Stimulated activated CD4-positive, alpha-beta T cell treated with anti-CD3 and anti-CD28 coated beads, Interleukin-12 subunit alpha, Interleukin-12 subunit beta, amount 100 ng/mL, for 48 hours (primary cell): ENCODE data around the gene PTPN3.

Experiments
- DNase-seq, 3 donors: peaks; one replicate each; pipeline ENCODE4 v3.0.0-alpha.2; 2020; ENCODE audit warnings: low read depth in 2 of 3, low spot score in 1 of 3

The PTPN3 gene

DNA sequence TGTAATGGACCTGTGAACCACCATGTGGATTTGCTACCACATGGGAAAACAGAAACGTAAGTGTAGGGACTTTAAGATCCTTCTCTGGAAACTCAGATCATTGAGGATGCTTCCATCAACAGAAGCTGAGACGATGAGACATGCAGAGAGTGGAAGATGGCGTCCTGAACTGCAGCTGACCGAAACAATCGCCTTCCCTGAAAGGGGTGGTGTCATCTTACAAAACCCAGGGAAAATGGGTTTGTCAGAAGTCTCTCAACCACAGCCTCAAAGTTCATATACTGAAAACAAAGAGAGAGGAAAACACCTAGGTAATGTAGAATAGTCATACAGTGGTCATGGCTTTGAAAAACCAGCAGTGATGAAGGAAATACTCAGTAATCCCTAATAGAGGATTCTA, 6.6 kb upstream of the PTPN3 start:
- DNase-seq, result no peak

DNA sequence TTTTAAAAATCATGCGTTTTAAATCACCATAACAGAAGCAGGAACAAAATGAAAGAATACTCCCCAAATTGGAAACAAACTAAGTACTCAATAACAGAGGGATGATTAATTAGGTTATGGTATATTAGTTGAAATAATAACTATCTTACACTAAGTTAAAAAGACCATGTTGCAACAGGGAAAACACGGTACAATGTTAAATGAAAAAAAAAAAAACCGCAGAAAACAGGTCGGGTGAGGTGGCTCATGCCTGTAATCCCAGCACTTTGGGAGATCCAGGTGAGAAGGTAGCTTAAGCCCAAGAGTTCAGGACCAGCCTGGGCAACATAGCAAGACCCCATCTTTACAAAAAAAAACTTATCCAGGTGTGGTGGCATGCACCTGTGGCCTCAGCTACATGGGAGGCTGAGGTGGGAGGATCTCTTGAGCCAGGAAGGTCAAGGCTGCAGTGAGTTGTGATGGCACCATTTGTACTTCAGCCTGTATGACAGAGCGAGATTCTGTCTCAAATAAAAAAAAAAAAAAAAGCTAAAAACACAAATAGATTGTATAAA, 2.4 kb upstream of the PTPN3 start:
- DNase-seq, result no peak

DNA sequence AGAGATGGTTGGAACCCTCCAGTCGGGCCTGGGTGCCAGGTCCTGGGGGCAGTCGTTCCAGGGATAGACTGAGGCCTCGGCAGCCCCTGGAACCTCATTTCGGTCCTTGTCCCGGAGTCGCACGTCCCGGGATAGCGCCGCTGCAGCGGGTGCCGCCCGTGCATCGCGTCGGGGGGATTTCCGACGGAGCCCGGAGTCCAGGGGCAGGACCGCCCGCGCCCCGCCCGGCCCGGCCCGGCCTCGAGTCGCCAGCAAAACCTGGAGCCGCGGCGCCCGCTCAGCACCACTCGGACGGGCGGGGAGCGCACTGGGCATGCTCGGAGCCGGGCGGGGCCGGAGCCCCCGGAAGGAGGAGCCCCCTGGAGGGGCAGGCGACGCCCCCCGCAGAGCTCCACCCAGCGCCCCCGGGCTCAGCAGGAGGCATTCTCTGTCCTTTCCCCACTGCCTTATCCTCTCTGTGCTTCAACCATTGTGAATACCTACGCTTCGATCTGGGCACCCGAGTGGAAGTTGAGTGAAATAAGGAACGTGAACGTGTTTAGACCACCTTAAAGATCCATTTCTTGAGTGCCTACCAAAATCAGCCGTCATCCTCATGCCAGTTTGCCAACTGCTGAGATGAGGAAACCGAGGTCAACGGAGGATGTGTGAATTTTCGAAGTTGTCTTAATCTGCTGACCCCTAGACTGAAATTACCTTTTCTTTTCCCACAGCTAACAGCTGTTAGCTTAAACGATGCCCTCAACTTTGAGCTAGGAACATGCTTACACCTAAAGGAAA, 1.7 kb upstream of the PTPN3 start:
- no peak for DNase-seq

DNA sequence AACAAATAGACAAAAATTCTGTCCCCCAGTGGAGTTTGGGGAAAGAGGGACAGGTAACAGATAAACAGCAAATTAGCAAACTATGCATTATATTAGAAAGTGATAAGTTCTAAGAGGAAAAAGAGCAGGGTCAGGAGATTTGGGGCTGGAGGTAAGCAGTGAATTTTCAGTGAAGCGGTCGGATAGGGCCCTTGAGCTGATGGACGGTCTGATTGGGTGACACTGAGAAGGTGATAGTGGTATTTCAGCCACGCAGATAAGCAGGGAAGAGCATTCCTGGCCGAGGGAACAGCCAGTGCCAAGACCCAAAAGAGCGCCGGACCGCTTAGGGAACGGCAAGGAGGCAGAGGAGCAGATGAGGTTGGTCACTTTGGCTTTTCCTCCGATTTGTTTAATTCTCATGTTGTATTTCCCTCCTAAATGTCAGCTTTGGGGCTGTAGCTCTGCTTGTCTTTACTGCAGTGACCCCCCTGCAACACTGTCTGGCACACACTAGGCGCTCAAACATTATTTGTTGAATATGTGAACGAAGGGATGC, 1.1 kb upstream of the PTPN3 start:
- no peak for DNase-seq

DNA sequence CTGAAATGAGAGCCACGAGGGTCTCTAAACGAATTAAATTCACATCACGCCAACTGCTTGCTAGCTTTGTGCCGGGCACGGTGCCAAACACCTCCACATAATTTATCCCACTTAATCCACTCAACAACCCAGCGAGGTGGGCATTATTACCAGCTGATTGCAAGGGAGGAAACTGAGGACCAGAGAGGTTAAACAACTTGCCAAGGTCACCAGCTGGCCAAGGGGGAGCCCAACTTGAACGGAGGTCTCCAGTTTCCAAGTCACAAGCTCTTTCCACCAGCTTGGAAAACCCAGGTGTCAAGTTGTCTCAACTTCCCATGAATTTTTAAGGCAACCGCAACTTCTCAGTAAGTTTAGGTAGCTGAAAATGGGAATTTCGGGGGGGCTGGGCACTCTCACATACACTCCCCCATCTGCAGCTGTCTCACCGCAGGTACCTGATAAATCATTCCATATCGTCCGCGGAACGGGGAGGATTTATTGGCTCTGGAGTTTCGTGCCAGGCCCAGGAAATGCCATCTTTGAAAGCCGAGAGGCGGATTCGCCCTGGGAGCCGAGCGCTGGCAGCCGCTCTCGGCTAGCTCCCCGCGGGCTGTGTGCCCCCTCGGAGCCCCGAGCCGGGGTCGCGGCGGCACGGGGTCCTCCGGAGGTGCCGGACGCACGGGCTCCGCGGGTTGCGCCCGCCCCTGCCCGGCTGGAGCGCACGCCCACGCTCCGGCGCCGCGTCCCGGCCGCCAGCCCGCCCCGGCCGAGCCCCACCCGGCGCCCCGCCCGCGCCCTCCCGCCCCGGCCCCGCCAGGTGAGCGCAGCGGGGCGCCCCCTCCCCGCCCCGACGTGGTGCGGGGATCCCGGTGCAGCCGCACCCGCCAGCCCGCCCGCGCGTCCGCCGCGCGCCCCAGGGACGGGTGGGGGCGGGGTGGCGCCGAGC, 617 bp downstream of the PTPN3 start:
- DNase-seq, result no peak

DNA sequence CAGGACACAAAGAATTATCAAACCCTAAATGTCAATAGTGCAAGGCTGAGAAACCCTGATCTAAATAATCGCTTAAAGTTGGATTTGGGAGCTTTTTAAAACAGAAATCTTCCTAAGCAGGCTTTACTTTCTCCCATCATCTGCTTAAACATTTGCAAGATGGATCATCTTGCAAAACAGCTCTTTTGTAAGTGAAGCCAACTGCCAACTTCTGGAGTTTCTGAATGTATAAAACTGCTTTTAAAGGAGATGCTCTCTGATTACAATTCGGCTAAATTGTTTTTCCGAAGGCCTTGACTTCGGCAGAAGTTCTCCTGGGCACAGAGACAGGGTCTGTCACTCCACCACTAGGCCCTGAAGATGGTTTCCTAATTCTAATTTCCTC, 1.3 kb downstream of the PTPN3 start:
- DNase-seq, result no peak

DNA sequence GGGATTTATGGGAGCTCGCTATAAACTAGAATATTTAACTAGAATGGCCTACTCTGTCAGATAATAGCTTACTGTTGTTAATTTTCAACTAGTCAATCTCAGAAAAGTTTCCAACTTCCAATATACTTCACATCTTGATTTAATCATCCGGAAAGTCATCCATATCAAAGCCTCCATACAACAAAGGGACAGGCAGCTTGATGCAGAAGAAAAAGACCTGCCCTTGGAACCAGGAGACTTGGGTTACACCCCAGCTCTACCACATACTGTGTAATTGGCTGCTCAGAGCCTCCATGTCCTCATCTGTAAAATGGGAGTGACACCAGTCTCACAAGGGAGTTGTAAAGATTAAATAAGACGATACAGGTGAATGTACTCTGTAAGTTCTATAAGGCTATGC, 1.9 kb downstream of the PTPN3 start:
- no peak for DNase-seq

DNA sequence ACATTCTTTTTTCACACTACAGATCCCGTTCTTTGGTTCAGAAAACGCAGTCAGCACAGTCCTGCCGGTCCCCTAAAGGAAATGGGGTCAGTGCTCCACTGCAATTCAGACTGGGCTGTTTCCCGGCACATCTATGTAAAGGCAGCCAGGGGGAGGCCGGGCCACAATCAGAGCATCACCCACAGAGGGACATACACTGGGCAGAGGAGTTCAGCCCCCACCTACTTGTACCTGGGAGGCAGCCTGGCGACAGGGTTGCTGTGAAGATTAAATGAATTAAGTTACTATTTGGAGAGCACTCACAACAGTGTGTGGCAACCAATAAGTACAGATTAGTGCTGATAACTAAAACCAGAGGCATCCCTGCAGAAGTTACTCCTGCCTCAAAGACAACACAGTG, 4.5 kb downstream of the PTPN3 start:
- no peak for DNase-seq

DNA sequence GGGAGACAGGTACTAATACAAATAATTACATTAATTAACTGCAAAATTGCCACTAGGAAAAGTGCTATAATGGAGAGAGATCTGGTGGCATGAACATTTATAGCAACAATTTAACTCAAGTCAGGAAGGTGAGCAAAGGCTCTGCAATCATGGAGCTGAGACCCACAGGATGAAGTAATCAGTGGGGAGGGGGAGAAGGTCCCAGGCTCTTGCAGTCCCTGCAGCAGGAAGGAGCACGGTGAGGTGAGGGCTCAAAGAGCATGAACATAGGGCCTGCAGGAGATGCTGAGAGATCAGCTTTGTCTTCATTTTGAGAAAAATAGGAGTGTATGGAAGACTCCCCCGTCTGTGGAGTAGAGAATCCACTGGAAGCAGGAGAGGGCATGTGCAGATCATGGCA, 6.5 kb downstream of the PTPN3 start:
- DNase-seq, result no peak

DNA sequence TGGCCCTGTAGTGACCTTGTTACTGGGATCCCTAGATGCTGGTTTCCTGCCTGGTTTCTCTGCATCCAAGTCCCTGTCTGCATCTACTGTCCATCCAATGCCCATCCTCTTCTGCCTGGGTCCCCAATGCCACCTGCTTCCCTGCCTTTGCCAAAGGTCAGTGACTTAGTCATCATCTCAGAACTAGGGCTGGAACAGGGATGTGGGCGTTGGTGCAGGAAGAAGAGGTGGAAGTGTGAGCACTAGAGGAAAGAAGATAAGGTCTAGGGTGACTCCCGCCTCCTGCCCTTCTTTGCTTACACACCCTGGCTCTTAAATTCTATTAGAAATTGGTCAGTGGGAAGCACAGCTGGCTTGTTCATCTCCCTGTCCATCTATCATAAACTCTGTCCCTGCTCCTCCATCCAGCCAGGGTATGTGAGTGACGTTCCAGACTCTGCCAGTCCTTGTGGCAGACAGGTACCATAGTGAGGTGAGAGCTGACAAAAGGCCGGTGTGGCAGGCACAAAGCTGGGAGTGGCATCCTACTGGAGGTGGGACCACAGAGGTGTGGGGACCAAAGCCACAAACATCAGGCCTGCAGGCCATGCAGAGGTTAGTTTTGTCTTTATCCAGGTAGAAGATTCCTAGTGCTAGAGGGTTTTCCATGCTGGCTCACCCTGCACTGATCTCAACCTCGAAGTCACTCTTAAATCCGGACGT, 9.2 kb downstream of the PTPN3 start:
- DNase-seq, result no peak

DNA sequence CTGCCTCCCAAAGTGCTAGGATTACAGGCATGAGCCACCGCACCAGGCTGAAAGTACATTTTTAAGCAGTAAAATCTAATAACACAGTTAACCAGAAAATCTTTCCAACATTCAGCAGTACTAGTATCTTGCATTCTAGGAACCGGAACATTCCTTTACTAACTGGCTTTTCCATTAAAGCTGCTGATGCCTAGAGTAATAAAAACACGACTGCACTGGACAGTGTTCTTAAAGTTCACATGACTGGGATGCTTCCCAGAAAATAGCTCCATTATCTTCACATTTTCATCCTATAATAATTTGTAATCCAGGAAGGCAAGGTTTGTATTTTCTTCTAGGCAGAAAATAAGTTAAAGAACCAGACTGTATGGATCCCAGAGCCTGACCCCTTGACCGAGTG, 9.8 kb downstream of the PTPN3 start:
- DNase-seq, result no peak

DNA sequence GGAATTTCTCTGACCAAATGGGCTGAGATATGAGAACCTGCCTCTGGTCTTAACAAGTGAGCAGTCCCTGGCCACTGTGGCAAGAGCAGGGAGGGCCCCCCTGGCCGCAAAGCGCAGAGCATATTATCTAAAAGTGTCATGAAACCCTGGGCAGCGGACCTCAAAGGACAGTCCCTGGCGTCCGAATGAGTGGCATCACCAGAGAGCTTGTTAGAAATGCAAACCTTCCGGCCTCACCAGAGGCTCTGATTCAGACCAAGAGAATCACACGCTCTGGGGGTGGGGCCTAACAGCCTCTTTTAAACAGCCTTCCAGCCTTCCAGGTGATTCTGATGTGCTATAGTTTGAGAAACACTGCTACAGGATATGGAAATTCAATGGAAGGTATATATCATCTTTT, 10.9 kb downstream of the PTPN3 start:
- DNase-seq, result no peak

DNA sequence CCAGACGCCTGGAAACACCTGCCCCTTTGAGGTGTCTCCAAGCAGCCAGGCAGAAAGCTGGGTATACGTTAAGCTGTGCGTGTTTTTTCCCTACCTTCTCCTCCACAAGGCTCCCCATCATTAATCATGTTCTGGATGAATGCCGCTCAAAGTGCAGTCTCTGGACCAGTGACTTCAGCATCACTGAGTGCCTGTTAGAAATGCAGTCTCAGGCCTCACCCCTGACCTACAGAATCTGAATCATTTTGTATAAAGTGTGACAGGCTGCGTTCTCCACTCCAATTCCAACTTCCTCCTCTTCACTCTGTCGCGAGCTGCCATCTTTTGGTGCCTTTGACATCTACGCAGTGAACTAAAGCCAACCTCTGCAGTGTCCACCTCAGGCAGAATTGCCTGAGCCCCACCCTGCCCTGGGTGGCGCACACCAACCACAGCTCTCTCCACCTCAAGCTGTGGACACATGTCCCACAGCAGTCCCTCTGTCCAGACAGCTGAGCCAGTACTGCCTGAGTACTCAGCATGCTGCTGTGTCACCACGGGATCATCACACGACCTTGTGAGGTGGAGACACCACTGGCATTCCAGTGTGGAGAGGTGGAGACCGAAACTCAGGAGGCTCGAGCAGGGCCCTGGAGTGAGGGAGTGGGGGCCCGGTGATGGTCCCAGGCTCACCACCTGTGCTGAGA, 14.2 kb downstream of the PTPN3 start:
- DNase-seq, result no peak

DNA sequence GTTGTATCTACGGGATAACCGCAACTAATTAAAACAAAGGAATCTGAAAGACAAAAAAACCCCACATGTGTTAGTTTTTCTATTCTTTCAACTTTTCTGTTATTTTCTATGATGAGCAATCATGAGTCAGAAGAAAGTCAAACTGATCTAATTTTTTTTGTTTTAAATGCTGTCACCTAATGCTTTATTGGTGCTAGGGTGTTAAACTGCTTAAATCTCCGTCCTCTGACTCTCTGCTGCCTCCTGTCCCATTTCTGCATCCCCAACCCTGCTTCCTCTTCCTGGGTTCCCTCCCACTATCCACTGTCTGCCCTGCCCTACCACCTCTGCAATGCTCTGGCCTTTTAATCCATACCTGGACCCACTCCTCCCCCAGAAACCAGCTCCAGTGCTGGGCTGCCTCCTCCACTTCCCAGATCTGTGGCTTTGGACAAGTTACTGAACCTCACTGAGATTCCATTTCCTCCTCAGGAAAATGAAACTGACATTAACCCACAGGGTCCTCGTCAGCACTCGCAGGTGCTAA, 15.7 kb downstream of the PTPN3 start:
- no peak for DNase-seq

DNA sequence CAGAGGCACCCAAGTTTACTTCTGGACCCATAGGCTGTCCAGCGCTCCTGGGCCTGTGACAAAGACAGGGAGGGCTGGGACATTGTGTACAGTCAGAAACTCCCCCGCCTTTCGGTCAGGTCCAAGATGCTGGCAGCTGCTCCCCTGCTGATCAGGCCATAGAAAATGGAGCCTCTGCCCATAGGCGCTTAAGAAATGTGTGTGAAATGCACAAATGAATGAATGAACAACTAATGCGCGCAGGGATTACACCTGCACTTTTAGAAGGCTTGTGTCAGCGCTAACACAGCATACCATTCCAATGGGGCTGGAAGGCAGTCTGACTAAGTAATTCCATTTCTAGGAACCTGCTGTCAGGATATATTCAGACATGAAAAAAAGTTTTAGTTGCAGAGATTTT, 16.3 kb downstream of the PTPN3 start:
- DNase-seq, result no peak

DNA sequence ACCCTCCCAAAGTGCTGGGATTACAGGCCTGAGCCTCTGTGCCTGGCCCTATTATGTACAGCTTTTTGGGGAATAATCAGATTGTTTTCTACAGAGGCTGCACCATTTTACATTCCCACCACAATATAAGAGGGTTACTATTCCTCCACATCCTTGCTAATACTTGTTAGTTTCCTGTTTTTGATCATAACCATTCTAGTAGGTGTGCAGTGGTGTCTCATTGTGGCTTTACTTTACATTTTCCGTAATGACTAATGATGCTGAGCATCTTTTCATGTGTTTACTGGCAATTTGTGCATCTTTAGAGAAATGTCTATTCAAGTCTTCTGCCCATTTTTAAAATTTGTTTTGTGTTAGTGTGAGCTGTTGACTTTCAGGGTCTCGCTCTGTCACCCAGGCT, 18.3 kb downstream of the PTPN3 start:
- no peak for DNase-seq

DNA sequence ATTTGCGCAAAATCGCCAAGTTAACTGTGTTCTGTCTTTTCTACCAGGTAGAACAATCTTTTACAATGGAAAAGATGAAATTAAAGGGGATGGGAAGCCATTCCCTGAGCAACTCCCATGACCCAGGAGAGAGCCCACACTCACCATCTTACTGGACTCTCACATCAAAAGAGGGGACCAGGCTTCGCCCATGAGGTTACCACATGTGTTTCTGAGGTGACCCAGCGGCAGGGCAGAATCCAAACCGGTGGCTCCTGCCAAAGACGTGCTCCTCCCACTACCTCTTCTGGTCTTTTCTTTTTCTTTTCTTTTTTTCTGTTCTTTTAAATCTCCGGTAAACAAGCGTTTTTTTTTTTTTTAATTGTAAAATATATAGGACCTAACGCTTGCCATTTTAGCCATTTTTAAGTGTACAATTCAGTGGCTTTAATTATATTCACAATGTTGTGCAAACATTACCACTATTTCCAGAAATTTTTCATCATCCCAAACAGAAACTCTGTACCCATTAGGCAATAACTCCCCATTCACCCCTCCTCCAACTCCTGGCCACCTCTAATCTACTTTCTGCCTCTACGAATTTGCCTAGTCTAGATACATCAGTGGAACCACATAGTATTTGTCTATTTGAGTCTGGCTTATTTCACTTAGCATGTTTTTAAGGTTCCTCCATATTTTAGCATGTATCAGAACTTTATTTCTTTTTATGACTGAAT, 19.3 kb downstream of the PTPN3 start:
- DNase-seq, result no peak

DNA sequence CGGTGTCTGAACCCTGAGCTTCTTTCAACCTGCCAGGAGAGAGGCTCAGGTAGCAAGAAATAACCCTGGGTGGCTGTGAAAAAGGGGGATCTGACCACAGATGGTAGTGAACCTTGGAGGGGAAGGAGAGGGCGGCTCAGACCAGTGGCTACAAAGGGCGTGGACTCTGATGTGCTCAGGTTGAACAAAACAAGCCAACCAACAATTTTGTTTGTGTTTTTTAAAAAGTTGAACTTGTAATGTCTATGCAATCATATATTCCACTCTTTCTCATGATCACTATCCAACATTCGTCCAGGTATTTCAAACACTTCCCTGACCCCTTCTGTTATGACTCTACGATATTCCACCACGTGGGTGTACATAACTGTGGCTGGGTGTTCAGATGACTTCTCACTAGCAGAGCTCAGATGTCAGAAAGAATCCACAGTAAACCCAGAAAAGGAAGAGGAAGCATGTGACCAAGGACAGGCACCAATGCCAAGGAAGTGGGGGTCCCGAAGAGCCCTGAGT, 20.0 kb downstream of the PTPN3 start:
- no peak for DNase-seq

DNA sequence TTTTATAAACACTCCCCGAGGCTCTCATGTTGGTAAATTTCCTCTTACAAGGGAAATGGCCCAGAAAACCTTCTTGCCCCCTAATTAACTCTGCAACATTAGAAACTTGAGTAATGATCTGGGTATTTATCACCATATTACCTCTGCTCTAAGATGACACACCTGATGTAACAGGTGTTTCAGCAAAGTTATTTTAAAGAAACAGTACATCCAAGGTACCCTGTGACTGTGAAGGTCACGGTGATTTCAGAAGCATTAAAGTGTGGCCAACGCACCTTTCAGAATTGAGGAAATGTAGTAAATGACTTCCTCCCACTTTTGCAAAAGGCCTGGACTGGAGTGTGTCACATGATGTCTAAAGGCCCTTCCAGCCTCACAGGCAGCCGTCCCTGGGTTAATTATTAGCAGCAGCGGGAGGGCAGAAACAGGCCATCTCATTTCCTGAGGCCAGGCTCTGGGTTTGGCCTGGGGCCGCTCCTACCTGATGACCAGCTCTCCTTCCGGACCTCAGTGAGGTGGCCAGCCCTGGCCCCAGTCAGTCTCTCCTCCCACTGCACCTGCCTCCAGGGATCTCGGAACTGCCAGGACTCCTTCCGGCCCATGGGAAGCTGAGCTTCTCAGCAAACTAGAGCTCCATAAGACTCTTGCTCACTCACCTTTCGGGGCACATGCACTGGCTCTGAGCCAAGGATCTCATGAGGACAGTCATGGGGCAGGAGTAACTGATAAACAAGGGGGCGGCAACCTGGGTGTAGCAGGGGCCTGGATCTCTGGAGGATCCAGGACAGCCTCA, 20.7 kb downstream of the PTPN3 start:
- no peak for DNase-seq
